Measurements from ENCODE around the gene DGKH. TPM values are rescaled to one million over a fixed set of nuclear protein-coding genes. Genes with fewer than 3 reads are reported as not detected.

Gene DGKH
- total RNA-seq, 1 donor from 2014 or later, result 45.1 TPM

- no peak for DNase-seq (ENCODE audit: low spot score)
- no peaks in the 10 kb centered on the region for H3K36me3 Mint-ChIP-seq (ENCODE audit: low read depth, unreplicated experiment)
- no peak overlapping the region for H3K27ac Mint-ChIP-seq (ENCODE audit: unreplicated experiment)
- H3K4me1 Mint-ChIP-seq (ENCODE audit: unreplicated experiment), result no peaks in the 10 kb centered on the region
- TF ChIP-seq CTCF (IDR thresholded peaks at IDR 0.05; ENCODE audit: unreplicated experiment), result no peak
- no peaks in the 10 kb centered on the region for H3K27me3 Mint-ChIP-seq (ENCODE audit: unreplicated experiment)
- no peaks in the 10 kb centered on the region for H3K9me3 Mint-ChIP-seq (ENCODE audit: unreplicated experiment)
- no peak overlapping the region for H3K4me3 Mint-ChIP-seq (ENCODE audit: unreplicated experiment)
These were observed 26.6 kb upstream of the DGKH start for GRCh38 chr13:42021851-42022250.

GRCh38 chr13:42022336-42022735 lies 26.1 kb upstream of the DGKH start:
- Mint-ChIP-seq H3K4me1 (ENCODE audit: unreplicated experiment) (no peaks in the 10 kb centered on the region), H3K9me3 (ENCODE audit: unreplicated experiment) (no peaks in the 10 kb centered on the region), H3K4me3 (ENCODE audit: unreplicated experiment) (no peak overlapping the region), H3K27ac (ENCODE audit: unreplicated experiment) (no peak overlapping the region), H3K27me3 (ENCODE audit: unreplicated experiment) (no peaks in the 10 kb centered on the region), H3K36me3 (ENCODE audit: low read depth, unreplicated experiment) (no peaks in the 10 kb centered on the region)
- no peak for TF ChIP-seq CTCF (IDR thresholded peaks at IDR 0.05; ENCODE audit: unreplicated experiment)
- DNase-seq (ENCODE audit: low spot score), result no peak

GRCh38 chr13:42022796-42023493 lies 25.5 kb upstream of the DGKH start:
- TF ChIP-seq CTCF (IDR thresholded peaks at IDR 0.05; ENCODE audit: unreplicated experiment), result no peak

GRCh38 chr13:42027286-42027685 lies 21.2 kb upstream of the DGKH start:
- no peak for TF ChIP-seq CTCF (IDR thresholded peaks at IDR 0.05; ENCODE audit: unreplicated experiment)
- H3K9me3 Mint-ChIP-seq (ENCODE audit: unreplicated experiment), result no peaks in the 10 kb centered on the region
- no peak overlapping the region for H3K4me3 Mint-ChIP-seq (ENCODE audit: unreplicated experiment)
- H3K27me3 Mint-ChIP-seq (ENCODE audit: unreplicated experiment), result peaks cover 4% of the 10 kb centered on the region
- H3K27ac Mint-ChIP-seq (ENCODE audit: unreplicated experiment), result no peak overlapping the region
- no peak for DNase-seq (ENCODE audit: low spot score)
- H3K36me3 Mint-ChIP-seq (ENCODE audit: low read depth, unreplicated experiment), result no peaks in the 10 kb centered on the region
- no peaks in the 10 kb centered on the region for H3K4me1 Mint-ChIP-seq (ENCODE audit: unreplicated experiment)

More at GRCh38 chr13:42022796-42023493, 25.5 kb upstream of the DGKH start:
- H3K9me3 Mint-ChIP-seq (ENCODE audit: unreplicated experiment), result no peaks in the 10 kb centered on the region
- no peaks in the 10 kb centered on the region for H3K27me3 Mint-ChIP-seq (ENCODE audit: unreplicated experiment)
- no peak for DNase-seq (ENCODE audit: low spot score)
- no peak overlapping the region for H3K4me3 Mint-ChIP-seq (ENCODE audit: unreplicated experiment)
- no peak overlapping the region for H3K27ac Mint-ChIP-seq (ENCODE audit: unreplicated experiment)
- H3K36me3 Mint-ChIP-seq (ENCODE audit: low read depth, unreplicated experiment), result no peaks in the 10 kb centered on the region
- H3K4me1 Mint-ChIP-seq (ENCODE audit: unreplicated experiment), result no peaks in the 10 kb centered on the region

GRCh38 chr13:42028113-42028799 lies 20.2 kb upstream of the DGKH start:
- no peak overlapping the region for H3K27ac Mint-ChIP-seq (ENCODE audit: unreplicated experiment)
- no peaks in the 10 kb centered on the region for H3K4me1 Mint-ChIP-seq (ENCODE audit: unreplicated experiment)
- H3K27me3 Mint-ChIP-seq (ENCODE audit: unreplicated experiment), result peaks cover 4% of the 10 kb centered on the region
- no peaks in the 10 kb centered on the region for H3K9me3 Mint-ChIP-seq (ENCODE audit: unreplicated experiment)
- H3K4me3 Mint-ChIP-seq (ENCODE audit: unreplicated experiment), result no peak overlapping the region
- no peaks in the 10 kb centered on the region for H3K36me3 Mint-ChIP-seq (ENCODE audit: low read depth, unreplicated experiment)
- no peak for DNase-seq (ENCODE audit: low spot score)
- TF ChIP-seq CTCF (IDR thresholded peaks at IDR 0.05; ENCODE audit: unreplicated experiment), result no peak

Data from endothelial cell (in vitro differentiated cells).